ENCODE results near the gene GMCL2.
A peak's percentile ranks its signal among the peaks of the same experiment; 100 is the strongest.

Gene GMCL2

DNA sequence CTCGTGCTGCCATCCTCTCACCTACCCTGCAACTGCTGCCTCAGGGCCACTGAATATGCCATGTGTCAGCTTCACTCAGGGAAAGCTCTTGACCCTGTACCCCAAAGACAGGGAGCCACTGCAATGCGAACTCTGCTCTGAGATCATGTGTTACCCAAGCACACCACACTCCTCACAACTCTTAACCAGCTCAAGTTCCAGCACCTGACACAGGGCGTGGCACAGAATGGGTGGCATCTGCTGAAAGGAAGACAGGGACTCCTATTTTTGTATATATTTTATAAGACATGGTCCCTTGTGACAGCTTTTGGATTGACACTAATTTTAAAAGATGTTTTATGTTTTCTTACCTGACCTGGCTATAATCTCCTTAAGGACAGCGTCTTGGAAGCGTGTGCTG is 34.7 kb upstream of the GMCL2 start:
- H3K14ac ChIP-seq (ENCODE audit: low read length) = no peak overlapping the region
- H2AK5ac ChIP-seq (ENCODE audit: low read length) = no peak overlapping the region
- no peak overlapping the region for H4K12ac ChIP-seq (ENCODE audit: low read depth, low read length)
- no peaks in the 10 kb centered on the region for H3K27me3 ChIP-seq (ENCODE audit: insufficient read depth, low read length)
- H2BK5ac ChIP-seq (ENCODE audit: low read depth, low read length, poor library complexity) = no peak overlapping the region
- H3K27ac ChIP-seq (ENCODE audit: low read depth, low read length) = no peak overlapping the region
- H3K4ac ChIP-seq (ENCODE audit: low read depth, low read length) = no peak overlapping the region
- no peak overlapping the region for H3K23ac ChIP-seq (ENCODE audit: low read length)
- H3K4me1 ChIP-seq (ENCODE audit: control insufficient read depth in 1 of 2, insufficient read depth in 2 of 2, low read length in 2 of 2) = peaks cover 6 to 7% of the 10 kb centered on the region in 2 experiments
- no peak overlapping the region for H3K4me2 ChIP-seq (ENCODE audit: low read length)
- peak overlapping the region; percentile 21 for H3K9ac ChIP-seq (ENCODE audit: low read length)
- H2BK120ac ChIP-seq (ENCODE audit: insufficient read depth, low read length, poor library complexity) = no peak overlapping the region
- WGBS (ENCODE audit: extremely low coverage, insufficient coverage, insufficient read length) = no CpG with 5 or more reads among the region's 5 CpGs
- no peak for DNase-seq
- no peaks in the 10 kb centered on the region for H3K79me2 ChIP-seq (ENCODE audit: control insufficient read depth, insufficient read depth, low read length, poor library complexity)
- no peak overlapping the region for H4K91ac ChIP-seq (ENCODE audit: low read depth, low read length)
- peaks cover 18 to 38% of the 10 kb centered on the region in 2 experiments for H3K36me3 ChIP-seq (ENCODE audit: control insufficient read depth in 1 of 2, insufficient read depth in 2 of 2, low read length in 2 of 2)
- no peak overlapping the region for H3K4me3 ChIP-seq (ENCODE audit: low read depth, low read length)
- no peak overlapping the region for H2AFZ ChIP-seq (ENCODE audit: insufficient read depth, low read length, poor library complexity)
- no peak overlapping the region for H3K18ac ChIP-seq (ENCODE audit: low read length)
- H2BK12ac ChIP-seq (ENCODE audit: low read length) = no peak overlapping the region
- peaks cover 2% of the 10 kb centered on the region for H3K9me3 ChIP-seq (ENCODE audit: insufficient read depth, low read depth, low read length)
- no peak overlapping the region for H4K8ac ChIP-seq (ENCODE audit: low read depth, low read length)
- H3K79me1 ChIP-seq (ENCODE audit: low read length) = no peaks in the 10 kb centered on the region

DNA sequence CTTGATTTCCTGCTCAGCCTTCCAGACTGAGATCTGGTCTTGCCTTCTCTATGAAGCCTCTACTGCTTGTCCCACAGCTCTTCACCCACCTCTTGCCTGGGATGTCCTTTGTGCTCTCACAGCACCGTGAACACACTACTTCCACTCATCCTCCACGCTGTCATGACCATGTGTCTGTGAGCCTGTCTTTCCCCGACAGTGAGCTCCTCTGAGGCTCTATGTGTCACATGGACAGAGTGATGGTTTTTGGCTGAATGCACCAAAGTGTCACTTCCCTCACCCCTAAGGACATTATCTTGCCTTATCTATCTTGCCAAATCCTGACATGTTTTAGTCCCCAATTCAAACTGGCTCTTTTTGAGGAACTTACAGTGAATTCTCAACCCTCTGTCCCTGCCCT is 34.1 kb upstream of the GMCL2 start:
- DNase-seq = no peak
- Histone ChIP-seq H2AK5ac (ENCODE audit: low read length) (no peak overlapping the region), H3K27me3 (ENCODE audit: insufficient read depth, low read length) (no peaks in the 10 kb centered on the region), H3K27ac (ENCODE audit: low read depth, low read length) (no peak overlapping the region), H3K4me1 (ENCODE audit: control insufficient read depth in 1 of 2, insufficient read depth in 2 of 2, low read length in 2 of 2) (peaks cover 6 to 7% of the 10 kb centered on the region in 2 experiments), H4K8ac (ENCODE audit: low read depth, low read length) (no peak overlapping the region), H3K79me1 (ENCODE audit: low read length) (no peaks in the 10 kb centered on the region), H4K12ac (ENCODE audit: low read depth, low read length) (no peak overlapping the region), H2BK12ac (ENCODE audit: low read length) (no peak overlapping the region), H3K36me3 (ENCODE audit: control insufficient read depth in 1 of 2, insufficient read depth in 2 of 2, low read length in 2 of 2) (peaks cover 21 to 42% of the 10 kb centered on the region in 2 experiments), H3K4me2 (ENCODE audit: low read length) (no peak overlapping the region), H3K23ac (ENCODE audit: low read length) (no peak overlapping the region), H3K9ac (ENCODE audit: low read length) (no peak overlapping the region), H3K9me3 (ENCODE audit: insufficient read depth, low read depth, low read length) (peaks cover 4% of the 10 kb centered on the region), H2AFZ (ENCODE audit: insufficient read depth, low read length, poor library complexity) (no peak overlapping the region), H3K18ac (ENCODE audit: low read length) (no peak overlapping the region), H3K14ac (ENCODE audit: low read length) (no peak overlapping the region), H4K91ac (ENCODE audit: low read depth, low read length) (no peak overlapping the region), H2BK120ac (ENCODE audit: insufficient read depth, low read length, poor library complexity) (no peak overlapping the region), H3K4ac (ENCODE audit: low read depth, low read length) (no peak overlapping the region), H3K4me3 (ENCODE audit: low read depth, low read length) (no peak overlapping the region), H3K79me2 (ENCODE audit: control insufficient read depth, insufficient read depth, low read length, poor library complexity) (no peaks in the 10 kb centered on the region), H2BK5ac (ENCODE audit: low read depth, low read length, poor library complexity) (no peak overlapping the region)
- WGBS (ENCODE audit: extremely low coverage, insufficient coverage, insufficient read length) = no CpG with 5 or more reads among the region's 3 CpGs

DNA sequence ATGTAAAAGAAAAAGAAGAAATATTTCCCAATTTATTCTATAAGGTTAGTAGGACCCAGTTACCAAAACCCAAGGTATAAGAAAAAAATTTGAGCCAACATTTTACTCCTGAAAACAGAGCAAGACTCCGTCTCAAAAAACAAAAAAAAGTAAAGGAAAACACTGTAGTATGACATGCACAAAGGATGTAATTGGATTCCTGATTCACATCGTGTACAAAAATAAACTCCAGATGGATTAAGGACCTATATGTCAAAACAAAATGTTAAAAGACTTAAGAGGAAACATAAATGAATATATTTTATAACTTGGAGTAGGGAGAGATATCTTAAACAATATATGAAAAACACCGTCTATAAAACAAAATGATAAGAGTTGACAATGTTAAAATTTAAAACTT is 31.7 kb upstream of the GMCL2 start:
- no peak overlapping the region for H3K18ac ChIP-seq (ENCODE audit: low read length)

DNA sequence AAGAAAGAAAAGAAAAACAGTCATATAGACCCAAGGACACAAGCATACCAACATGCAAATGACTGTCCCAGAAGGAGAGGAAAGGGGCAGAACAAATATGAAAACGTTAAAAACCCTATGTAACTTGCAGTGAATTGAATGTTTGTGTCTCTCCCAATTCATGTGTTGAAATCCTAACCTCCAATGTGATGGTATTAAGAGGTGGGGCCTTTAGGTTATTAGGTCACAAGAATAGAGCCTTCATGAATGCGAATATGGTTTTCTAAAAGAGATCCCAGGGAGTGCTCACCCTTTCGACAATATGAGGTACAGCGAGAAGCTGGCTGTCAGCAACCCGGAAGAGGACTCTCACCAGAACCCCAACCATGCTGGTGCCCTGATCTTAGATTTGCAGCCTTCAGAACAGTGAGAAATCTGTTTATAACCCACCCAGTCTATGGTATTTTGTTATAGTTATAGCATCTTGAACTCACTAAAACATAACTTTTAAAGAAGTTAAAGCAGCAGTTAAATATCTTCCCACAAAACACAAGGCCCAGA is 31.1 kb upstream of the GMCL2 start:
- no peak overlapping the region for H3K9ac ChIP-seq (ENCODE audit: low read length)
- H3K27me3 ChIP-seq (ENCODE audit: insufficient read depth, low read length) = no peaks in the 10 kb centered on the region
- H3K23ac ChIP-seq (ENCODE audit: low read length) = no peak overlapping the region
- no peak overlapping the region for H2BK5ac ChIP-seq (ENCODE audit: low read depth, low read length, poor library complexity)
- H3K27ac ChIP-seq (ENCODE audit: low read depth, low read length) = no peak overlapping the region
- peaks cover 42 to 57% of the 10 kb centered on the region in 2 experiments for H3K36me3 ChIP-seq (ENCODE audit: control insufficient read depth in 1 of 2, insufficient read depth in 2 of 2, low read length in 2 of 2)
- H3K14ac ChIP-seq (ENCODE audit: low read length) = no peak overlapping the region
- no peak overlapping the region for H4K8ac ChIP-seq (ENCODE audit: low read depth, low read length)
- no peak overlapping the region for H2AK5ac ChIP-seq (ENCODE audit: low read length)
- H3K79me1 ChIP-seq (ENCODE audit: low read length) = no peaks in the 10 kb centered on the region
- peak in 1 of 2 donors; percentile 71 for DNase-seq
- no peak overlapping the region for H2BK120ac ChIP-seq (ENCODE audit: insufficient read depth, low read length, poor library complexity)
- H4K91ac ChIP-seq (ENCODE audit: low read depth, low read length) = no peak overlapping the region
- H3K79me2 ChIP-seq (ENCODE audit: control insufficient read depth, insufficient read depth, low read length, poor library complexity) = no peaks in the 10 kb centered on the region
- H3K9me3 ChIP-seq (ENCODE audit: insufficient read depth, low read depth, low read length) = peaks cover 1% of the 10 kb centered on the region
- no peak overlapping the region for H2AFZ ChIP-seq (ENCODE audit: insufficient read depth, low read length, poor library complexity)
- H3K18ac ChIP-seq (ENCODE audit: low read length) = no peak overlapping the region
- no peaks in the 10 kb centered on the region for H3K4me1 ChIP-seq (ENCODE audit: control insufficient read depth in 1 of 2, insufficient read depth in 2 of 2, low read length in 2 of 2)
- no peak overlapping the region for H3K4ac ChIP-seq (ENCODE audit: low read depth, low read length)
- H4K12ac ChIP-seq (ENCODE audit: low read depth, low read length) = no peak overlapping the region
- H3K4me3 ChIP-seq (ENCODE audit: low read depth, low read length) = no peak overlapping the region
- no CpG with 5 or more reads among the region's 5 CpGs for WGBS (ENCODE audit: extremely low coverage, insufficient coverage, insufficient read length)
- H2BK12ac ChIP-seq (ENCODE audit: low read length) = no peak overlapping the region
- H3K4me2 ChIP-seq (ENCODE audit: low read length) = no peak overlapping the region

More for the DNA sequence above, 31.7 kb upstream of the GMCL2 start:
- H3K4me1 ChIP-seq (ENCODE audit: control insufficient read depth in 1 of 2, insufficient read depth in 2 of 2, low read length in 2 of 2) = peaks cover 0 to under 1% of the 10 kb centered on the region in 2 experiments
- no peak overlapping the region for H4K91ac ChIP-seq (ENCODE audit: low read depth, low read length)
- H3K36me3 ChIP-seq (ENCODE audit: control insufficient read depth in 1 of 2, insufficient read depth in 2 of 2, low read length in 2 of 2) = peaks cover 39 to 53% of the 10 kb centered on the region in 2 experiments
- H3K14ac ChIP-seq (ENCODE audit: low read length) = no peak overlapping the region
- no peak overlapping the region for H2BK120ac ChIP-seq (ENCODE audit: insufficient read depth, low read length, poor library complexity)
- H3K4ac ChIP-seq (ENCODE audit: low read depth, low read length) = no peak overlapping the region
- H4K8ac ChIP-seq (ENCODE audit: low read depth, low read length) = no peak overlapping the region
- H3K4me3 ChIP-seq (ENCODE audit: low read depth, low read length) = no peak overlapping the region
- no peaks in the 10 kb centered on the region for H3K27me3 ChIP-seq (ENCODE audit: insufficient read depth, low read length)
- H4K12ac ChIP-seq (ENCODE audit: low read depth, low read length) = no peak overlapping the region
- no peak overlapping the region for H2AFZ ChIP-seq (ENCODE audit: insufficient read depth, low read length, poor library complexity)
- no peak overlapping the region for H3K27ac ChIP-seq (ENCODE audit: low read depth, low read length)
- H2BK5ac ChIP-seq (ENCODE audit: low read depth, low read length, poor library complexity) = no peak overlapping the region
- no peak overlapping the region for H3K4me2 ChIP-seq (ENCODE audit: low read length)
- DNase-seq = no peak
- no peak overlapping the region for H2AK5ac ChIP-seq (ENCODE audit: low read length)
- H3K9me3 ChIP-seq (ENCODE audit: insufficient read depth, low read depth, low read length) = peaks cover 1% of the 10 kb centered on the region
- WGBS (ENCODE audit: extremely low coverage, insufficient coverage, insufficient read length) = no CpG with 5 or more reads among the region's 3 CpGs
- no peaks in the 10 kb centered on the region for H3K79me2 ChIP-seq (ENCODE audit: control insufficient read depth, insufficient read depth, low read length, poor library complexity)
- no peak overlapping the region for H2BK12ac ChIP-seq (ENCODE audit: low read length)
- no peaks in the 10 kb centered on the region for H3K79me1 ChIP-seq (ENCODE audit: low read length)
- no peak overlapping the region for H3K23ac ChIP-seq (ENCODE audit: low read length)
- H3K9ac ChIP-seq (ENCODE audit: low read length) = no peak overlapping the region
